Glomerular endothelial cell (primary cell): ENCODE results near the gene DHDH. TPM values are rescaled to one million over a fixed set of nuclear protein-coding genes. Genes with fewer than 3 reads are reported as not detected.
A peak's percentile ranks its signal among the peaks of the same experiment; 100 is the strongest.
"Not testable (repeated sequence)": the region's sequence is repeated elsewhere in the genome, so short reads cannot be mapped to it uniquely, and the experiment has no call there.

ENCODE experiments used
- DNase-seq: peaks from one replicate; pipeline ENCODE4 v3.0.0-alpha.2; 2011; ENCODE audit warnings: low read depth, low spot score; ENCODE audit errors: extremely low read depth
- total RNA-seq: library from RNA; depleted of rRNA; stranded (reverse); fragments of >200 nt; gene quantifications from 2 replicates; pipeline ENCODE4 v1.2.3, GENCODE V29; 2015

The DHDH gene
- not detected in 2 replicates for total RNA-seq

DNA sequence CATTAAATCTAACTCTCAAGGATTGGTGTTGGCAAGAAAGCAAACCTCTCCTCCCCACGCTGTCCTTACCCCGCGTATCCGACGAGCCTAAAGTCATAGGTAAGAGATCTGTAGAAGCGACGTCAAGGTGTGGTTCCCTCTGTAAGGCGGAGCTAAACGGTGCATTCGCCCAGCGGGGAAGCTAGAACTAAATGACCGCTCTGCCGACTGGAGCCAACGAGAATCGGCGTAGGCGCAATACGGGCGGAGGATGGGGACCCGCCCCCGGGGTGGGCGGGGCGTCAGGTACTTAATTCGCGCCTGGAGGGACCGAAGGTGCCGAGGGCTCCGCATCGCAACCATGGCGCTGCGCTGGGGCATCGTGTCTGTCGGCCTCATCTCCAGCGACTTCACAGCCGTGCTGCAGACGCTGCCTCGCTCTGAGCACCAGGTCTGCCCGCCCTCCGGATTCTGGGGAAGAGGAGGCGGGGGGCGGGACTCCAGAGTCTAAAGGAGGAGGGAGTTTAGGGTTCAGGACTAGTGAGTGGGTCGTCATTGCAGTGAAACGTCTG lies at the start of gene DHDH:
Gene DHDH (plus strand): TSS at position 318 of the 551 bp plus-strand sequence. CDS start 23 bp downstream, at position 341.
- no peak for DNase-seq

DNA sequence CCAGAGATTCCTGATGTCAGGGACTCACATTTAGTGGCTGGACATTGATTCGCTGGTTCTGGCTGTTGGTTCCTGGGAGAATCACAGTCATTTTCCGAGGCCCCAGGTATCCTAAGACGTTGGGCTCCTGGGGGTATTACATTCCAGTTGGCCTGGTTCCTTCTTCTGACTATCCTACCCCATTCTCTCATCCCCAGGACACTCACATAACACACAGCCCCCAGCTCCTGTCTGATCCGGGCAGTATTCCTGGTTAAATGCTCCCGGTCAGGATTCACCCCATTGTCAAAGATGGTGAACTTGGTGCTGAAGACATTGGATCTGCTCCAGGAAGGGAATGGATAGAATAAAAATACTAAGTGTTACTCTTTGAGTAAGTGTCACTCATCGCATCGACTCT lies 49.8 kb upstream of the DHDH start:
- no peak for DNase-seq

DNA sequence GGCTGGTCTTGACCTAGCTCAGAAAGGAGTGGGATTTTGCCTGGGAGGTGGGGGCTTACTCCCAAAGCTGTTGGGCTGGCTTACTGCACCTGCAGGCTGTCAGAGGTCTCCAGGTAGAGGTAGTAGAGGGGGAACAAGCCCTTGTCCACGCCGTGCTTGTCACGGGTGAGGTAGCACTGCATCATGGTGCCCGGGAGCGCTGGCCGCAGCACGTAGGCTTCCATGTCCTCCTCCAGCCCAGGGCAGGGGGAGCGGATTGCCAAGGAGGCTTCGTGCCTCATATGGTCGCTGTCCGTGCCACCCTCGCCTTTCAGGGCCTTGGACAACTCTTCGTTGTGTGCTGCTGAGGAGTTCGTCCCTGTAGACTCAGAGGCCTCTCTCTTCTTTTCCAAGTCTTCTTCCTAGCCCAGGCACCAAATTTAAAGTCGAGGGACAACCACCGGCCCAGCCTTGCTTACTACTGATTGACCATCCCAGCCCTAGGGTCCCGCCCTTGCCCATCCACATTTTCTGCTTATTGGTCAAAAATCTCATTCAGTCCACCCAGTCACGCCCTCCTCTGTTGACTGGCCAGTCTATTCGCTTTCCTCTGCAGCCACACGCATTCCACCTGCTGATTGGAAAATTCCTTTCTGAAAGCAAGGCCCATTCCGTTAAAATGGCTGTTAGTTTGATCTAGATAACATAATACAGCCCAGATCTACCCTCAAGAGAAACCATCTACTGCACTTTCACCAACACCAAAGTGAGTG lies 45.5 kb upstream of the DHDH start:
- no peak for DNase-seq

DNA sequence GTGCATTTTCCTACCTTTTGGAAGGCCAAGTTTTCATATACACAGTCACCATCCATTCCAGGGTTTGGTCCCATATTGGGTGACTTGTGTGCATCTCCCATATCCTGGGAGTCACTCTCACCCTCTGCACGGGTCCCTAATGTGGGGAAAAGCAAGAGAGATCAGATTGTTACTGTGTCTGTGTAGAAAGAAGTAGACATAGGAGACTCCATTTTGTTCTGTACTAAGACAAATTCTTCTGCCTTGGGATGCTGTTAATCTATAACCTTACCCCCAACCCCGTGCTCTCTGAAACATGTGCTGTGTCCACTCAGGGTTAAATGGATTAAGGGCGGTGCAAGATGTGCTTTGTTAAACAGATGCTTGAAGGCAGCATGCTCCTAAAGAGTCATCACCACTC lies 44.0 kb upstream of the DHDH start:
- DNase-seq = not testable (repeated sequence)

DNA sequence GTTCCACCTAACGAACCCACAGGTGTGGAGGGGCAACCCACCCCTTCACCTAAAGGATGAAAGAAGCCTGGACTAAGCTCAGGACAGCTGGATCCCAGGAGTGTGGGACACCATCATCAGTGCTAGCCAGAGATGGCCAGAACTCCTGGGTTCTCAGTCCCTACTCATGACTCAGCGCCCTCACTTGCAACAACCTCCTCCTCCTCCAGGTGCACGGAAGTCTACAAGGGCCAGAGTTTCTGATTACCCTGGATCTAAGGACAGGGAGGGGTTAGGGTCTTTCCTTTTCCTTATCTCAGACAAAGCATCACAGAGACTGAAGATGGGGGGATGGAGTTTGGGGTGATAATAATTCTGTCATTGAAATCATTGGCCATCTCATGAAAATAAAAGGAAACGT lies 42.9 kb upstream of the DHDH start:
- no peak for DNase-seq

GRCh38 chr19:48895226-48895625 lies 38.3 kb upstream of the DHDH start:
- no peak for DNase-seq

DNA sequence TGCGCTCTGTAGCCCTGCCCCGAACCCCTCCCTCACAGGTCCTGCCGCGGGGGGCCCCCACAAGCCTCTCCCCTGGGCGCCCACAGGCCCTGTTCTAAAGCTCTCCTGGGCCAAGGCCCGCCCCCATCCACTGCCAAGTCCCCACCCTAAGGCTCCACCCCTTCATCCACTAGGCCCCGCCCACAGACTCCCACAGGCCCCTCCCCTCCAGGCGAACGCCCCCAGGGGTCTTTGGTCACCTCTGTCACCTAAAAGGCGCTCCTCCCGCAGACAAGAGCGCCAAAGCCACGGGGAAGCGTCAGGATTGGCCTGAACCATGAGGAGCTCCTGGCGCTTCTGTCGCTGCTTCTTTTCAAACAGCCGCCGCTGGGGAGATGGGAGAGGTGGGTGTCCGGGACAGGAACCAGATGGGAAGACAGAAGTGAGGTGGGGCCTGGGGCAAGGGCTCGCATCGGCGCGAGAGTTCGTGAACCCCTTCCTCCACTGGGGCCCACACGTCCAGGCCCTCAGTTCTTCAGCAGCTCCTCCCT lies 37.2 kb upstream of the DHDH start:
- DNase-seq = no peak

DNA sequence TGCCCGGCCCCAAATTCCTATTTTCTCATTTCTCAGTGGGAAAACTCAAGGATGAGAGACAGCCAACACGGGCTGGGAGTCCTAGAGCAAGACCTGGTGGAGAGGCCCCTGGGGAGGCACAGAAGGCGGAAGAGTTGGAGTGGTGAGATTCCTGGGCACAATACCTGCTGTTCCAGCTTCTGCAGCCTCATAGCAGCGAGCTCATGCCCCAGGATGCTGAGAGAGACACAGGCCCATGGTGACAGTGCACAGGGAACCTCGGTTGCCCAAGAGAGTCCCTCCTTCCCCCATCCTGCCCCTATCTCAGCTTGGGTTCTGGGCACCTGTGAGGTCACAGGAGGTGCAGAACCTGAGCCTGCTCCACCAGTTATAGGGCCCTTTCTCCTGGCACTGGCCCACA lies 36.3 kb upstream of the DHDH start:
- no peak for DNase-seq

- DNase-seq = not testable (repeated sequence)
These were observed 34.1 kb upstream of the DHDH start for GRCh38 chr19:48899386-48899749.

DNA sequence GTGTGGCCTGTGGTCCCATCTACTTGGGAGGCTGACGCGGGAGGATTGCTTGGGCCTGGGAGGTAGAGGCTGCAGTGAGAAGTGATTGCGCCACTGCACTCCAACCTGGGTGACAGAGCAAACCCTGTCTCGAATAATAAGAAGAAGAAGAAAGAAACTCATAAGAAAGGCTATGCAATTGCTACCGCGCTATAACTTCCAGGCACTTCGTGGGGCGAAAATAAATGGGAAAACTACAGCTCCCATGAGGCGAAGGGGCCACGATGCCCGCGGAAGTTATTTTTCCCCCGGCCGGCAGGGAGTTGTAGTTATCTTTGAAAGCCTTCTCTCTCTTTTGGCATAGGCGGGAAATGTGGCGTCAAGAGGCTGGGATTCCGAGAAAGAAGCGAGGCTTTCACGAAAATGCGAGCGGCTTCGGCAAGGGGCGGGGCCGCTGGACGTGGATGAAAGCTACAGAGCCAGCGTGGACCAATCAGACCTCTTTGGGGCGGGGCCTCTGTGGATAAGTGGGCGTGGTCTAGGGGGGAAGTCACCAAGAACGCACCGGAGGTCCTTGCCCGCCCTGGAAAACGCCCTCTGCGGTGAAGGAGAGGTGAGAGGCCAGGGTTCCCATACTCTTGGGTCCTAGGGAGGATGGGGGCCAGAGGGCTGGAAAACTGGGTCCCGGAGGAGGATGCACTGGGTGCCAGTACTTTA lies 33.6 kb upstream of the DHDH start, which contains the start of gene NUCB1:
Gene NUCB1 (plus strand): TSS at position 532 of the 696 bp plus-strand sequence. CDS start 485 bp downstream, outside the sequence.
- DNase-seq = peak; percentile 88

- no peak for DNase-seq
These were observed 32.8 kb upstream of the DHDH start for GRCh38 chr19:48900477-48901406.

GRCh38 chr19:48902291-48902690 lies 31.2 kb upstream of the DHDH start:
- not testable (repeated sequence) for DNase-seq

GRCh38 chr19:48903788-48904187 lies 29.7 kb upstream of the DHDH start:
- not testable (repeated sequence) for DNase-seq

DNA sequence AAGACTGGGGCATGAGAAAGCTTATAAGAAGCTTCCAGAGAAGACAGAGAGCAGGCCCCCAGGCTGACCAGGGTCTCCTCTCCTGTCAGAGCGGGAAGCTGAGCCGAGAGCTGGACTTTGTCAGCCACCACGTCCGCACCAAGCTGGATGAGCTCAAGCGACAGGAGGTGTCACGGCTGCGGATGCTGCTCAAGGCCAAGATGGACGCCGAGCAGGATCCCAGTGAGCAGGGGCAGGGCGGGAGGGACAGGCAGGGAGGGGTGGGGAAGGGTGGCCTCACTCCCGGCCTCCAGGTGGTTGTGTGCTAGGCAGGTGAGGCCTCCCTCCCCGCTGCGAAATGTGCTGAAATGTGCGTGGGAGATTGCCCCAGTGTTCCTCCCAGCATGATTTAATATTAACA lies 27.8 kb upstream of the DHDH start:
- DNase-seq = no peak

- no peak for DNase-seq
These were observed 27.2 kb upstream of the DHDH start for GRCh38 chr19:48906324-48906723.

- no peak for DNase-seq
These were observed 25.8 kb upstream of the DHDH start for GRCh38 chr19:48907671-48908070.

DNA sequence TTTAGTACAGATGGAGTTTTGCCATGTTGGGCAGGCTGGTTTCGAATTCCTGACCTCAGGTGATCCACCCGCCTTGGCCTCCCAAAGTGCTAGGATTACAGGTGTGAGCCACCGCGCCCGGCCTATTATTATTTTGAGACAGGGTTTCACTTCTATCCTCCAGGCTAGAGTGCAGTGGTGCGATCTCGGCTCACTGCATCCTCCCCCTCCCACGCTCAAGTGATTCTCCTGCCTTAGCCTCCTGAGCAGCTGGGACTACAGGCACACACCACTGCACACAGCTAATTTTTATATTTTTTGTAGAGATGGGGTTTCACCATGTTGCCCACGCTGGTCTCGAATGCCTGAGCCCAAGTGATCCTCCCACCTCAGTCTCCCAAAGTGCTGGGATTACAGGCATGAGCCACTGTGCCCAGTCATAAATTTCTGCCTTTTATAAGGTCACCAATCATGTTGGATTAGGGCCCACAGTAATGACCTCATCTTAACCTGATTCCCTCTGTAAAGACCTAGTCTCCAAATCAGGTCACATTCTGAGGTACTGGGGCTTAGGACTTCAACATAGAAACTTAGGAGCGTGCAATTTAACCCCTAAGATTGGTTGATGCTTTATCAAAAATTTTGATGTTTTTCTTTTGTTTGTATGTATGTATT lies 23.9 kb upstream of the DHDH start:
- DNase-seq = not testable (repeated sequence)

DNA sequence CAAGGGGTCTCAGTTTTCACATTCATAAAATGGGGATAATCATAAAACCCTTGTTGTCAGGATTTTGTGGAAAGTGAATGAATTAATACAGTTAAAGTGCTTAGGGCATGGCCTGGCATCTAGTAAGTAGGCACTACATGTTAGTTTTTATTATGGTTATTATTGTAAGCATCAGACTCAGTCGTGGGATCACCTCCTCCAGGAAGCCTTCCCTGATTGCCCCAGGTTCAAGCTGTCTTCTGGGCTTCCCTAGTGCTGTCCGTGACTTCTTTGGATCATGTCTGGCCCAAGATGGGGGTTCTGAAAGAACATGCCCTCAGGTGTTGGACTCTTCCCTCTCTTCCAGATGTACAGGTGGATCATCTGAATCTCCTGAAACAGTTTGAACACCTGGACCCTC lies 22.7 kb upstream of the DHDH start:
- DNase-seq = no peak

GRCh38 chr19:48913114-48913889 lies 20.2 kb upstream of the DHDH start:
- no peak for DNase-seq
